Activated gamma-delta T cell (primary cell): ENCODE measurements around the gene GRIFIN.

Source experiments
- DNase-seq: peaks from one replicate; lab custom pipeline; 2025; lab: John Stamatoyannopoulos, UW

The GRIFIN gene

DNA sequence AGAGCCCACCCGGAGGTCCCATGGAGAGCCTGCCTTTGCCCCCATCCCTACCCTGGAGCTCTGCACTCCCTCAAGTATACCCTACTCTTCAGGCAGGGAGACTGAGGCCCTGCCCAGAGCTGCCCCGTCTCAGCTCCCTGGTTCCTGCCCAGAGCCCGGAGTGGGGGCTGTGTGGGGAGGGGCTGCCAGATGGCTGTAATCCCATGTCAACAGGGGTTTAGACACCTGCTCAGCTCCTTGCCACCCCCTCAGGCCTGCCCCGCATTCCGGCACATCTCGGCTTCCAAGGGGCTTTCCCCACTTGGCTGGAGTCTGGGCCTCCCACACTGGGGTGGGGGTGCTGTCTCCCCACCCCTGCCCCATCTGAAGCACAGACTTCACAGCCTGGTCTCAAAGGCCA is 22.5 kb upstream of the GRIFIN start:
- no peak for DNase-seq

DNA sequence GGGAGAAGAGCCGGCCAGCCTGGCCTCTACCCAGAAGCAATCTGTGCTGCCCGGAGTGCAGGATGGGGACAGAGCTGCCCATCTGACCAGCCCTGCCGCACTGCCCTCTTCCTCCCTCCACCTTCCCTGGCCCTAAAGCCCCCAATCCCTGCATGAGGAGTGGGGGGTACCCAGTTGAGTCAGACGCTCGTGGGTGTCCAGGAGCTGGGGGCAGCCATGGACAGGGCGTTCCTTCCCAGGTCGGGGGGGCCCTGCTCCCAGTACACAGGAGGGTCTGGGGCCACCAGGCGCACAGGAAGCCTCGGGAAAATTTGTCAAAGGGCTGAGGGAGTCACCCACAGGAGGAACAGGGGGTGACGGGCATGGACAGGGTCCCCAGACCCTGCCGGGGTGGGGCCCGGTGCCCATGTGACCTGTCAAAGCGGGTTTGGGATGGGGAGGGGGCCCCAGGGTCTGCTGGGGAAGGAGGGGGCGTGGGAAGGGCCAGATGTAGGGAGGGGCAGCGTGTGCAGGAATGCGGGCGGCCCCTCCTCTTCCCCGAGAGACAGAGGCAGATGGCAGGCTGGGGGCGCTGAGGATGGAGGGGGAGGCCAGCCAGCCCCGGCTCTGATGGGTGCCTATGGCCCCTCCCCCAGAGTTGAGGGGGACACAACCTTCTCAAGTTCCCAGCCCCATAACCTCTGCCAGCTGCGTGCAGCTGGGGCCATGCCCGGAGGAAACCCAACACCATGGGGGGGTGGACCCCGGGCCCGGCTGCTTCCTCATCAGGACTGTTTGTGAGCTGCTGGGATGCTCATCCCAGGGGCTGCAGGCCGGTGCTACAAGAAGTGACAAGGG is 21.5 kb upstream of the GRIFIN start:
- DNase-seq = no peak

DNA sequence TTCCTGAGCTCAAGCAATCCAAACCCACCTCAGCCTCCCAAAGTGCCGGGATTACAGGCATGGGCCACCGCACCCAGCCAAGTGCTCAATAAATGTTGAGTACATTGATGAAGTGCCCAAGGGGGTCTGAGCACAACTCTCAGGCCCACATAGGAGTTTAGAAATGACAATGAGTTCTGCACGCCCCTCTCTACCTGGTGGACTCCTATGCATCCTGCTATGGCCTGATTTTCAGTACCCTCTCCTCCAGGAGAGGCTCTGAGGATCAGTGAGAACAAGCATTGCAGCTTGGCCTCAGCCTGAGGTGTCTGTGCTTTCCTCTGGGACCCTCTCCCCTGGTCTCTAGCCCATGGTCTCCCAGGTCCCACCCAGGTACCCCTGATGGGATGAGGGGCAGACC is 20.9 kb upstream of the GRIFIN start:
- DNase-seq = no peak

DNA sequence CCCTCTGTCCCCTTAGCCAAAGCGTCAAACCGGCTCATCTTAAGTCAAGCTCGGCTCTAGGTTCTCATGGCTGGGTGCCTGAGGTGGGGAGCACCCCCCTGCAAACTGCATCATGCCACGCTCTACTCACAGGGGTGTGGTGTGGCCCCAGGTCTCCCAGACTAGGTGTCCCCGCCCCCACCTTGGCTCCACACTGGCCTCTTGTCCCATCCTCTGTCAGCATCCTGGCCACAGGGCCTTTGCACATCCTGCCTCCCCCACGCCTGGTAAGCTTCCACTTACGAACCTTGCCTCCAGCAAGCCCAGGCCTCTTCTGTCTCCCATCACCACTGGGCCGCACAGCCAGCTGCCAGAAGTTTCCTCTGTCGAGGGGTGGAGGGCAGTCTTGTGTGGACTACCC is 20.2 kb upstream of the GRIFIN start:
- DNase-seq = no peak

DNA sequence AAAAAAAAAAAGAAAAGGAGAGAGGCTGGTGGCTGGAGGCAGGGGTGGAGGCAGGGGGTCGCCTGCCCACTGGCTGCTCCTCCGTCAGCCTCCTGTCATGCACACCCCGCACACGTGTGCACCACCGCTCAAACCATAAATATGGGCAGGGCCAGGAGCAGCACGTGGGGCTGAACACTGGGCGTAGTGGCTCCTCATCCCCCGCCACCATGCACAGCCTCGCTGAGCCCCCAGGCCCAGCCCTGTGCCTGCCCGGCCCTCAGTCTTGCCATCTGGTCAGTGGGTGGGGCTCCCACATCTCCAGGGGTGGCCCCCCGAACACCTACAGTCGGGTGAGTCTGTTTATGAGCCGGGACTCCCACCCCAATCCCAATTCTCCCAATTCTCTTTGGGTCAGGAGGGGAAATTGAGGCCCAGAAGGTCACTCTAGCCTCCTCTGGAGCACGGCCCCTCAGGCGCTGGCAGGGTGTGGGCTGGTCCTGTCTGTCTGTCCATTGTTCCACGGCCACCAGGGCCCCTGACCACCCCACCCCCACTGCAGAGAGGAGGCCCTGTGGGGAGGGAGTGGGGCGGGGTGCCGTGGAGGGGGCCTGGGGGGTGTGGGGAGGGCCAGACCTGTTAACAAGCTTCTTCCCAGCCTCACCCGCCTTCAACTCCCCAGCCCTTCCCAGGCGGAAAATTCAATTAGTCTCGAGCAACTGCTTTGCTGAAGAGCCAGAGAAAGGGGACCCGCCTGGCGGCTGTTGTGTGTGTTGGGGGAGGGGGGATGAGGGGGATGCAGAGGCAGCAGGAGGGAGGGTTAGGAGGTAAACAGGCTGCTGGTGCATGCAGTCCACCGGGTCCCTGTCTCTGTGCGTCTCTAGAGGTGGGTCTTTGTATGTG is 19.5 kb upstream of the GRIFIN start:
- no peak for DNase-seq

DNA sequence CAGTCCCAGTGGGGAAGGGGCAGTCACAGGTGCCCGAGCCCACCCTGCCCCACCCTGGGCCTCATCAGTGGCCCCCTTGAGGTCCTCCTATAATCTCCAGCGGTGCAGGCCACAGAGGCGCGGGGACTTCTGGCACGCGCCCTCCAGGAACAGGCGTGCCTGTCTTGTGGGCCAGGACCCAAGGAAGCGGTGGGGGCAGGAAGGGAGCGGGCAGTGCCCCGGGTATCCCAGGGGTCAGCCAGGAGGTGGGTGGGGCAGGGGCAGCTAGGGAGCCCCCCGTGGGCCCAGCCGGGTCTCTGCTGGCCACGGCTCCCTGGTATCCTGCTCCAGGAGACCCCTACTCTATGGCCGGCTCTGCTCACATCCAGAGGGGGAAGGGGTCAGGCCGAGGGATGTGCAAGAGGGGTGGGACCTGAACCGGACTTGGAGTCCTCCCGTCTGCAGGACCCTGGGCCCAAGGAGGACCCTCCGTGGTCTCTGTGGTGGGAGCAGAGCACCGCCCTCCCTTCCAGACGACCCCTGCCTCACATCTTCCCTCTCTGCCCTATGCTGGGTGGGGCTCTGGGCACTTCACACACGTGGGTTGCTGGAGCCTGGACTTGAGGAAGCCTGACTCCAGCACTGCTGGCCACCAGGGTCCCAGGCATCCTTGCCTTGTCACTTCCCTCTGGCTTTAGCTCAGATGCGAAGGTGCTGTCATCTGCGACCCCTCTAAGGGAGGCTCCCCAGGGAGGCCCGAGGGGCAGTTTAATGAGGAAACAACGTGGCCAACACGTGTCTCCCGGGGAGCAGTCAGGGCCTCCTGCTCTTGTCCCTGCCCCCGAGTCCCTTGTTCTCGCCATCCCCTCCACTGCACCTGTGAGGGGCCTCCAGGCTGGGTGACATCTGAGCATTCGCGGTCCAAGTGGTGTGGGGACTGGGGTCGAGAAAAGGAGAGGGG is 18.3 kb upstream of the GRIFIN start:
- no peak for DNase-seq

DNA sequence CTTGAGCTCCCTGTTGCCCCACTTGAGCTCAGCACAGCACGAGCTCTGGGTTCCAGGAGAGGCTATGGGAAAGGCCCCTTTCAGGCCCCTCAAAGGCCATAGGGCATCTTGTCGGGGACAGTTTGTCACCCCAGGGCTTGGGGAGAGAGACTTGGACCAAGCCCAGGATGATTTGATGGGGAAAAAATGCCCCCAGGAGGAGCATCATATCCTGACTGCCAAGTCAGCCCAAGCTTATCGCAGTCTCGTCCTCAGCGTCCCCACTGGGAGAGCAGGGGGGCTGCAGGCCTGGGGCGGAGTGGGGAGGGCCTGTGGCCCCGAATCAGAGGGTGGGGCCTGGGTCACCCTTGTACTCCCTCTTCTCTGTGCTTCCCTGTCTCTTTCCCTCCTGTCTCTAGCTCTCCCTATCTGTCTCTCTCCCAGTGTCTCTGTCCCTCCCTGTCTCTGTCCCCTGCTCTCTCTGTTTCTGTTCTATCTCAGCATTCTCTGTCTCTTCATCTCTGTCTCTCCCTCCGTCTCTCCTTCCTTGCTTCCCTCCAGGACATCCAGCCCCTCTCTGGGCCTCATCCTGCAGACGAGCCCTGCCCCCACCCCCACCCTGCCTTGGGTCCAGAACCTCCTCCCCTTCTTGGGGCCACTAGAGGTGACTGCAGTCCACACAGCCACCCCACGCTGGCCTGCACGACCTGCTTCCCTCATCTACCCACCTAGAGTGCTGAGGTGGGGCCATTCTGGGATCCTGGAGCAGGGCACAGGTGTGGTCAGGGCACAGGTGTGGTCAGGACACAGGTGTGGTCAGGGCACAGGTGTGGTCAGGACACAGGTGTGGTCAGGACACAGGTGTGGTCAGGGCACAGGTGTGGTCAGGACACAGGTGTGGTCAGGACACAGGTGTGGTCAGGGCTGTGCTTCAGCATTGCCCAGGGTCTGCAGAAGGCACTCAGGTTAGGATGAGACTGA is 17.3 kb upstream of the GRIFIN start:
- no peak for DNase-seq

DNA sequence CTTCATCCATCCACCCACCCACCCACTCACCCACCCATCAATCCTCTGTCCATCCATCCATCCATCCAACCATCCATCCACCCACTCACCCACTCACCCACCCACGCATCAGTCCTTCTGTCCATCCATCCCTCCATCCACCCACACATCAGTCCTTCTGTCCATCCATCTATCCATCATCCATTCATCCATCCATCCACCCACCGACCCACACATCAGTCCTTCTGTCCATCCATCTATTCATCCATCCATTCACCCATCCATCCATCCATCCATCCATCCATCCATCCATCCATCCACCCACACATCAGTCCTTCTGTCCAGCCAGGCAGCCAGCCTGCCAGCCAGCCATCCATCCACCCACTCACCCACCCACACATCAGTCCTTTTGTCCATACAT is 15.8 kb upstream of the GRIFIN start:
- DNase-seq = no peak

DNA sequence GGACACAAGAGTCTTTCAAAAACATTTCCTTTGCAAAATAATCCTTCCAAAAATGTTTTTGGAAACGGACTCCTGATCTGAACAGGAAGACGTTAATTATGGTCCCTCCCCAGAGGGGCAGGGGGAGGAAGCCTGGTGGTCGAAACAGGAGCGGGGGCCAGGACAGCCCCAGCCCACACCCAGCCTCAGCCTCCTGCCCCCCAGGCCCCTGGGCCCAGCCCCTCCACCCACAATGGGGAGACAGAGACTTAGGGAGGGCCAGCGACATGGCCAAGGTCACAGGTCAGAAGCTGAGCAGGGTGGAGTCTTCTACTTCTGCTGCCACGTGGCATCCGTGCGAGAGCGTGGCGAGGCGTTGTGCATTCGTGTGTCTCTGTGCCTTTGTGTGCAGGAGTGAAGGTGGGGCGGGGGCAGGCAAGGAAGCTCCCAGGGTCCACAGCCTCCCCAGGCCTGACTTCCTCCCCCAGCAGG is 14.0 kb upstream of the GRIFIN start:
- DNase-seq = no peak

DNA sequence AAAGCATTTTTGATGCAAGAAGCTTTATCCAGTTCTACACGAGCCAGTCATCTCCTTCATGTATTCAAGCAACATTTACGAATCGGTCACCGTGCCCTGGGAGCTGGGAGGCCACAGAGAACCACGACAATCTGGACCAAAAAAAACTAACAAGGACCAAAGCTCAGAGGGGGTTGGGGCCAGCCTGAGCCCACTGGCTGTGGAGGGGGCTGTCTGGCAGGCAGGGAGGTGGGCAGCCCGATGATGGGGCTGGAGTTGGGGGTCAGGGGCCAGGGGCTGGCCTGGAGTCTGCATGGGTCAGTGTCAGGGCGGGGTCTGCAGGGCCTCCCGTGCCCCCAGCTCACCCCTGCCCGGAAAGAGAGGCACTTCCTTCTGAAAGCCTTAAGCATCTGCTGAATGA is 12.5 kb upstream of the GRIFIN start:
- DNase-seq = no peak

DNA sequence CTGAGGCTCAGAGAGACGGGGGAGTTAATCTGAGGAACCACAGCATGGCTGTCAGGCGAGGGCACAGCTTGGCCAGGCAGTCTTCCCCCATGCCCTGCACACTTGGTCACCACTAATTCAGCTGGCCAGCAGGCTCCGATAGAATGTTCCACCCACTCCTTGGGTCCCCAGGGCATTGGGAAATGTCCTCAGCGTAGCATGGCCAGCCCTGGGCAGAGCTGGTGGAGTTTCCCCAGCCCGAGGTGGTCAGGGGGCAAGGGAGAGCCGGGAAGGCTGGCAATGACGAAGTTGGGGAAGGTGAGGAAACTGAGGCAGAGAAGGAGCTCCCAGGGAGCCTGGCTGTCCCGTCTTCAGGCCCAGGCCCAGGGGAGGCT is 12.1 kb upstream of the GRIFIN start:
- no peak for DNase-seq

DNA sequence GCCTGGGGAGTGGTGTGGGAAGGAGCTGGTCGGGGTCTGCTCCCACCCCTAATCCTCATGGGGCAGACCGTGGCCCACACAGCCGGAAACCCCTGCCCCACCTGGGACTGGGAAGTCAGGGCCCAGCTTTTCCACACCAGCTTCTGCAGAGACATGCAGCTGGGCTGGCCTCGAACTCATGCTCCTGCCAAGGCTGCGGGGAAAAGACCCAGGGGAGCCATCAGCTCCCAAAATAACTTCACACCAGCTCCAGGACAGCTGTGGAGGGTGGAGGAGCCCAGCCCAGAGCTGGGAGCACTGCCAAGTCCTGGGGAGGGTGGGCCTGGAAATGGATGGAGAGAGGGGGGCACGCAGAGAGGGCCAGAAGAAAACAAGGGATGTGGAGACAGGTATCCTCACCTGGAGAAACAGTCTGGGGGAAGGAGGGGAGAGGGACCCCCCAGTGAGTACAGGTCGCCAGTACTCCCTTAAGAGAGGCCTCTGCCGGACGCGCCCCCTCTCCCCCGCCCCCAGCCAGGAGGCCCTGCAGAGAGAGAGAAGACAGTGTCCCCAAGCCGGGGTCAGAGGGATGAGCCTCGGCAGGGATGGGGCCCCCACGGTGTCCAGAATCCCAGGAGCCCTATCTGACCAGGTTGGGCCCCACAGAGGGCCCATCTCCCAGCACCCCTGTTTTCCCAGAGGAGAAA is 11.5 kb upstream of the GRIFIN start:
- no peak for DNase-seq

DNA sequence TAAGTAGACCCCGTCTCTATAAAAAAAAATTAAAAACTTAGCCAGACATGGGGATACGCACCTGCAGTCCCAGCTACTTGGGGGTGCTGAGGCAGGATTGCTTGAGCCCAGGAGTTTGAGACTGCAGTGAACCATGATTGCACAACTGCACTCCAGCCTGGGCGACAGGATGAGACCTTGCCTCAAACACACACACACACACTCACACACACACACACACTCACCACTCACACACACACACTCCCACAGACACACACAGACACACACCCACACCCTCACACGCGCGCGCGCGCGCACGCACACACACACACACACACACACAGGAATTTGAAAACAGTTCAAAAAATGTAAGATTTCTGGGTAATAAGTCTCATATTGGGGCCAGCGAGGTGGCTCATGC is 8.7 kb upstream of the GRIFIN start:
- no peak for DNase-seq

DNA sequence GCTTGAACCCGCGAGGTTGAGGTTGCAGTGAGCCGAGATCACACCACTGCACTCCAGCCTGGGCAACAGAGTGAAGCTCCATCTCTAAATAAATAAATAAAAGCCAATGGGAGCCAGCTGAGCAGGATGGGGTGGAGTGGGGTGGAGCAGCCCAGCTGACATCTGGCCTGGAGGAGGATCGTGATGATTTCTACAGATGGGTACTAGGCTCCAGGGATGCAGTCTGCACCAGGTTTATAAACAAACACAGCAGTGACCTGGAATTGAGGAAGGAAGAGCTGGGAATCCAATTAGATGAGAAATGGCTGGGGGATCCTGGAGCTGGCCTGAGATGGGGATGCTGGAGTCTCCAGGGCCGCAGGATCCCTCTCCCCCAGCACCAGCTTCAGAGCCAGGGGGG is 7.3 kb upstream of the GRIFIN start:
- DNase-seq = no peak

DNA sequence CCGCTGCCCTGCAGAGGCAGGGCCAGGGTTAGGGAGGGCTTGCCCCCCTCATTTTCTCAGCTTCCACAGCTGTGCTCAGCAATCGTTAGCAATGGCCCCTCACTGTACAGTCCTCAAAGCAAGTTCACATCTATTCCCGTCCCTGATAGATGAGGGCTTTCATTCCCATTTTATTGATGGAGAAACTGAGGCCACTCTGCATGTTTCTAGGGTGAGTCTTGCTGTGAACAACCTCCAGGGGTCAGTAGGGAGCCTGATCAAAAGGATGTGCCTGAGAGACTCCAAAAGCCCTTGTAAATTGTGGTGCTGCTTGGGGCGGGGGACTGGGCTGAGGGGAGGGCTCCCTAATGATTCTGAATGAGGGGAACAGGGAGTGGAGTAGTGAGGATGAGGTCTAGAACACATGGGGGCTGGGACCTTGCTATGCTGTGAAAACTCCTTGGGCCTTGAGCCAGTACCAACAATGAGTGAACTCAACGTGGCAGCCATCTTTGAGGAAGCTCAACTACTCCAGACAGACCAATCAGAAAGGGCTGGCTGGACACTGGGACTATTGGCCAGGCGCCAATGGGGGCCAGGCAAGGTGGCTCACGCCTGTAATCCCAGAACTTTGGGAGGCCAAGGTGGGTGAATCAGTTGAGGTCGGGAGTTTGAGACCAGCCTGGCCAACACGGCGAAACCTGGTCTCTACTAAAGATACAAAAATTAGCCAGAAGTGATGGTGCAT is 6.7 kb upstream of the GRIFIN start:
- DNase-seq = no peak

DNA sequence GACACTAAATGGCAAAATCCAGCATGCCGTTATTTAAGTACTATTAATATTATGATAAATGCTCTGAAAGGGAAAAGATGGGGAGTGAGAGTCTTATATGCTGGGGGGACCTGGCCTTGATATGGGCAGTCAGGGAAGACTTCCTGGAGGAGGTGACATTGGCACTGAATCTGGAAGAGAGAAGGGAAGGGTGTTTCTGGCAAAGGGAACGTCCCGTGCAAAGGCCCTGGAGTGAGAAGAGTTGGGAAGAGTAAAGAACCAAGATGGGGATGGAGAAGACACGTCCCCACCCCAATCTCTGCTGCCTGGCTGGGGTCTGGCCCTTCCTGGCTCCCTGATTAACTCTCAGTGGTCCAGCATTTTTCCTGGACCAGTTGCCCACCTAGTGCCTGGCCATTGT is 5.0 kb upstream of the GRIFIN start:
- no peak for DNase-seq

DNA sequence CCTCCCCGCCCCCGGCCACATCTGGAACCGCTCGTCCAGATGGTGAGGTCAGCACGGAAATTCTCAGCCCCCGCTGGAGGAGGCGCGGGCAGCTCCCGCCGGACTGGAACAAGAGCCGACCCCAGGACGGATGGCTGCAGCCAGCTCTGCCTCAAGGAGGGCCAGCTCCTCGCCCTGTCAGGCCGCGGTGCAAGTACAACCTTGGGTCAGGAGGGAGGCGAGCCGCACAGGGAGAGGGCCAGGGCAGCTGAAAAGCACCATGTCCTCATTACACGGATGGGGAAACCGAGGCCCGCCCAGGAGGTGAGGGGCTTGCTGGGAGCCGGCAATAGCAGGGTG is 3.8 kb upstream of the GRIFIN start:
- no peak for DNase-seq

DNA sequence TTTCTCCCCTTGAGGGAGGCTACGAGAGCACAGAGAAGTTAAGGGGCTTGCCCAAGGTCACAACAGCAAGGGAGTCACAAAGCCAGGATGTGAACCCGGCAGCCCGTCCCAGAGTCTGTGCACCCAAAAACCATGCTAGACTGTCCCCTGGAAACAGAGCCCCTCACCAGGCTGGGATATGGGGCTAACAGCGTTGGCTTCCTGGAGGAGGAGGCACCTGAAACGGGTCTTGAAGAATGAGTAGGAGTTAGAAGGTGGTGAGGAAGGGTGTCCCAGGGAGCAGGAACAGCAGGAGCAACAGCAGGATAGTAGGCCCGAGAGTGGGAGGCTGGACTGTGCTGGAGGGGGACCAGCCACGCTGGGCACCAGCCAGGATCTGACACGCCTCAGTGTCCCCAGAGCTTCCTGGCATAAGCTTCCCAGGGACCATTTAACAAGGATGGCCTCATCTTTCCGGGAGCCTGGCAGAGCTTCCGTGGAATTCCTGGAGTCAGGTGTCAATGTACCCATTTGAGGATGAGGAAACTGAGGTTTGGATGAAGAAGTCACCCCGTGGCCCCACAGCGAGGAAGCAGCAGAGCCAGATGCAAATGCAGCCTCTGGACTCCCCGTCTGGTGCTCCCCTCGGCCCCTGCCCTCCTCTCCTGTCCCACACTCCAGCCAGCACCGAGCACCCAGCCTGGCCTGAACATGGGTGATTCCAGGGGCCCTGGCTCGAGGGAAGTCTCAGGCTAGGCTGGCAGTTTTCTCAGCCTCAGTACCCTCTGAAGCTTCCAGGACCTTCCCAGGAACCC is 3.3 kb upstream of the GRIFIN start:
- no peak for DNase-seq

DNA sequence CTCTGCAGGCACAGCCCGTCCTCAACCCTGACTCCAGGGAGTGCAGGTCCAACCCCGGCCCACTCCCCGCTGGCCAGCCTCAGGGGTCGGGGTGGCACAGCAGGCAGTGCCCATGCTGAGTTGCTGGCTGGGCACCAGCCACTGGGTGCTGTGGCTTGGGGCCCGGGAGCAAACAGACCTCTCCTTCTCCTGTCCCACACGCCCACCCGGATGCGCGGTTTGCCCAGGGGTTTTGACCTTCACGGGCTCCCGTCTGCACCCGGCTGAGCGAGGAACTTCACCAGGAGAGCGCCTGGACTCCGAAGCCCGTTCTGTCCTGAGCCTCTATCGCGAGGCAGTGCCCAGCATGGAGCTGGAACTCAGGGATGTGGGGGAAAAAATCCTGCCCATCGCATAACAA is 2.6 kb upstream of the GRIFIN start:
- no peak for DNase-seq
